Esophagus squamous epithelium (tissue), 4 donors: ENCODE data around the gene SLF2.

Experiments used
- POLR2A ChIP-seq, 4 donors: fragments of 450-650 bp; IDR thresholded peaks; one replicate each; pipeline ENCODE4 v1.6.1; 2017; ENCODE audit warnings: antibody characterized with exemption in 4 of 4, mild to moderate bottlenecking in 4 of 4, moderate library complexity in 3 of 4
- TF ChIP-seq, protein P1 (sequence below), 6 experiments: fragments of 450-650 bp in 4 of 6; fragments of 200-600 bp in 2 of 6; sonication (generic) in 2 of 6; IDR thresholded peaks; one replicate each; pipeline ENCODE4 v1.5.1; 2016 to 2019; ENCODE audit warnings: antibody characterized with exemption in 6 of 6, mild to moderate bottlenecking in 4 of 6, moderate library complexity in 4 of 6

DNA sequence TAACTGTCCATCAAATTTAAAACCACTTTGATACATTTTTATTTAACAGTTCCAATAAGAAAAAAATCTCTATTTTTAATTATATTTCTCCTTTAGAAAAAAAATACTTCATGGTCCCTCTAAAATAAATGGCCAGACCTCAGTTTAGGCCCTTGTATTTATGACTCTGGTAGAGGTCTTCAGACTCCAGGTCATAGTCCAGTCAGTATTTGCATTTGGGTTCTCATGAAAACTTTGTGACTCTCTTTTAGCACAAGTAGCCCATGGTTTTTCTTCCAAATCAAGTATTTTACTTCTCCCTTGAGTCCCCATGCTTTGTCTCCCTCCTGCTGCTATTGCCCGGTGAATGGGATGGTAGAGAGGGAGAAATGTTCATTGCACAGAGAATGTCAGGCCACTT lies 51.1 kb downstream of the SLF2 start:
- TF ChIP-seq, protein P1, sequence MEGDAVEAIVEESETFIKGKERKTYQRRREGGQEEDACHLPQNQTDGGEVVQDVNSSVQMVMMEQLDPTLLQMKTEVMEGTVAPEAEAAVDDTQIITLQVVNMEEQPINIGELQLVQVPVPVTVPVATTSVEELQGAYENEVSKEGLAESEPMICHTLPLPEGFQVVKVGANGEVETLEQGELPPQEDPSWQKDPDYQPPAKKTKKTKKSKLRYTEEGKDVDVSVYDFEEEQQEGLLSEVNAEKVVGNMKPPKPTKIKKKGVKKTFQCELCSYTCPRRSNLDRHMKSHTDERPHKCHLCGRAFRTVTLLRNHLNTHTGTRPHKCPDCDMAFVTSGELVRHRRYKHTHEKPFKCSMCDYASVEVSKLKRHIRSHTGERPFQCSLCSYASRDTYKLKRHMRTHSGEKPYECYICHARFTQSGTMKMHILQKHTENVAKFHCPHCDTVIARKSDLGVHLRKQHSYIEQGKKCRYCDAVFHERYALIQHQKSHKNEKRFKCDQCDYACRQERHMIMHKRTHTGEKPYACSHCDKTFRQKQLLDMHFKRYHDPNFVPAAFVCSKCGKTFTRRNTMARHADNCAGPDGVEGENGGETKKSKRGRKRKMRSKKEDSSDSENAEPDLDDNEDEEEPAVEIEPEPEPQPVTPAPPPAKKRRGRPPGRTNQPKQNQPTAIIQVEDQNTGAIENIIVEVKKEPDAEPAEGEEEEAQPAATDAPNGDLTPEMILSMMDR (IDR thresholded peaks at IDR 0.05) = no peak
- no peak for TF ChIP-seq POLR2A (IDR thresholded peaks at IDR 0.05)
